Activated T-helper 17 cell treated with anti-CD3 and anti-CD28 coated beads, Interleukin-2, amount 50 U/mL, for 72 hours (primary cell): ENCODE data around the gene RUFY4. TPM values are rescaled to one million over a fixed set of nuclear protein-coding genes. Genes with fewer than 3 reads are reported as not detected.
A peak's percentile ranks its signal among the peaks of the same experiment; 100 is the strongest.

Source experiments
- ATAC-seq: fragments of 150-1000 bp; cut with Tn5 transposase; replicated peaks from 2 replicates; pipeline ENCODE4 v1.10.0; 2021; ENCODE audit warnings: mild to moderate bottlenecking, moderate library complexity
- H3K27ac Mint-ChIP-seq: one replicate; pipeline ENCODE4 v1.8.0; 2022; ENCODE audit warnings: mixed read lengths
- H3K27me3 Mint-ChIP-seq: one replicate; pipeline ENCODE4 v1.8.0; 2022; ENCODE audit warnings: mixed read lengths
- H3K36me3 Mint-ChIP-seq: one replicate; pipeline ENCODE4 v1.8.0; 2022; ENCODE audit warnings: low read depth, mild to moderate bottlenecking, mixed read lengths
- H3K4me1 Mint-ChIP-seq: one replicate; pipeline ENCODE4 v1.8.0; 2022; ENCODE audit warnings: mixed read lengths
- H3K4me3 Mint-ChIP-seq: one replicate; pipeline ENCODE4 v1.8.0; 2022; ENCODE audit warnings: mild to moderate bottlenecking, mixed read lengths
- H3K9me3 Mint-ChIP-seq: one replicate; pipeline ENCODE4 v1.8.0; 2022; ENCODE audit warnings: mixed read lengths
- total RNA-seq, 2 donors: library from RNA; stranded (reverse); gene quantifications; one replicate each; pipeline ENCODE4 v1.2.3, GENCODE V29; 2022

Gene RUFY4
- total RNA-seq, 2 donors from 2014 or later = 0.19 to 2.4 TPM

GRCh38 chr2:218125095-218125494, 56.0 kb downstream of the RUFY4 start:
- peak overlapping the region; percentile 8 for H3K4me3 Mint-ChIP-seq
- H3K9me3 Mint-ChIP-seq = peaks cover 4% of the 10 kb centered on the region
- no peak overlapping the region for H3K27ac Mint-ChIP-seq
- no peaks in the 10 kb centered on the region for H3K36me3 Mint-ChIP-seq
- H3K4me1 Mint-ChIP-seq = peaks cover 3% of the 10 kb centered on the region
- peaks cover 23% of the 10 kb centered on the region for H3K27me3 Mint-ChIP-seq
- ATAC-seq = no peak

- H3K9me3 Mint-ChIP-seq = peaks cover 3% of the 10 kb centered on the region
- H3K36me3 Mint-ChIP-seq = no peaks in the 10 kb centered on the region
- H3K4me1 Mint-ChIP-seq = peaks cover 3% of the 10 kb centered on the region
- H3K4me3 Mint-ChIP-seq = peak within 1 kb of the TSS; percentile 8
- peaks cover 20% of the 10 kb centered on the region for H3K27me3 Mint-ChIP-seq
- H3K27ac Mint-ChIP-seq = no peak within 1 kb of the TSS
- no peak for ATAC-seq
These were observed 56.6 kb downstream of the RUFY4 start, which contains the start of gene CXCR2 for GRCh38 chr2:218125626-218126080. TSS of gene CXCR2 (plus strand) at chr2:218126028. CDS start at chr2:218134802, 8,774 bp downstream.

- Mint-ChIP-seq H3K9me3 (no peaks in the 10 kb centered on the region), H3K27ac (no peak overlapping the region), H3K4me1 (peaks cover 3% of the 10 kb centered on the region), H3K36me3 (no peaks in the 10 kb centered on the region), H3K4me3 (no peak overlapping the region), H3K27me3 (peaks cover 20% of the 10 kb centered on the region)
- ATAC-seq = no peak
These were observed 58.9 kb downstream of the RUFY4 start for GRCh38 chr2:218127929-218128455.

GRCh38 chr2:218128781-218129457, 59.9 kb downstream of the RUFY4 start:
- H3K27ac Mint-ChIP-seq = no peak overlapping the region
- peaks cover 3% of the 10 kb centered on the region for H3K4me1 Mint-ChIP-seq
- H3K4me3 Mint-ChIP-seq = no peak overlapping the region
- no peaks in the 10 kb centered on the region for H3K36me3 Mint-ChIP-seq
- H3K9me3 Mint-ChIP-seq = no peaks in the 10 kb centered on the region
- no peak for ATAC-seq
- peaks cover 20% of the 10 kb centered on the region for H3K27me3 Mint-ChIP-seq

GRCh38 chr2:218129458-218130135, 60.5 kb downstream of the RUFY4 start:
- peaks cover 20% of the 10 kb centered on the region for H3K27me3 Mint-ChIP-seq
- H3K36me3 Mint-ChIP-seq = no peaks in the 10 kb centered on the region
- no peak for ATAC-seq
- H3K27ac Mint-ChIP-seq = no peak overlapping the region
- H3K9me3 Mint-ChIP-seq = no peaks in the 10 kb centered on the region
- peaks cover 3% of the 10 kb centered on the region for H3K4me1 Mint-ChIP-seq
- no peak overlapping the region for H3K4me3 Mint-ChIP-seq

- ATAC-seq = no peak
- H3K27ac Mint-ChIP-seq = no peak overlapping the region
- peaks cover 2% of the 10 kb centered on the region for H3K4me1 Mint-ChIP-seq
- H3K36me3 Mint-ChIP-seq = no peaks in the 10 kb centered on the region
- no peak overlapping the region for H3K4me3 Mint-ChIP-seq
- H3K27me3 Mint-ChIP-seq = peaks cover 17% of the 10 kb centered on the region
- H3K9me3 Mint-ChIP-seq = no peaks in the 10 kb centered on the region
These were observed 61.3 kb downstream of the RUFY4 start for GRCh38 chr2:218130377-218130776.

- H3K27ac Mint-ChIP-seq = no peak overlapping the region
These were observed 61.8 kb downstream of the RUFY4 start for GRCh38 chr2:218130822-218131221.

GRCh38 chr2:218137514-218137913, 68.5 kb downstream of the RUFY4 start:
- Mint-ChIP-seq H3K4me1 (no peaks in the 10 kb centered on the region), H3K9me3 (peaks cover 3% of the 10 kb centered on the region), H3K4me3 (no peak overlapping the region), H3K36me3 (no peaks in the 10 kb centered on the region), H3K27ac (no peak overlapping the region), H3K27me3 (peaks cover 37% of the 10 kb centered on the region)
- ATAC-seq = no peak

More at GRCh38 chr2:218130822-218131221, 61.8 kb downstream of the RUFY4 start:
- Mint-ChIP-seq H3K4me3 (no peak overlapping the region), H3K4me1 (no peaks in the 10 kb centered on the region), H3K27me3 (peaks cover 17% of the 10 kb centered on the region), H3K36me3 (no peaks in the 10 kb centered on the region), H3K9me3 (no peaks in the 10 kb centered on the region)
- ATAC-seq = no peak

- no peak overlapping the region for H3K4me3 Mint-ChIP-seq
- no peaks in the 10 kb centered on the region for H3K4me1 Mint-ChIP-seq
- ATAC-seq = no peak
- H3K36me3 Mint-ChIP-seq = no peaks in the 10 kb centered on the region
- H3K27me3 Mint-ChIP-seq = peaks cover 37% of the 10 kb centered on the region
- H3K9me3 Mint-ChIP-seq = peaks cover 3% of the 10 kb centered on the region
- H3K27ac Mint-ChIP-seq = no peak overlapping the region
These were observed 69.0 kb downstream of the RUFY4 start for GRCh38 chr2:218138047-218138446.

Other genes starting within 250 kb of the RUFY4 start
- 10 to 100 TPM in 1 of 2 donors, 1 to 10 TPM in 1; 4.4 to 44.9 TPM for gene TNS1, start 66.3 kb upstream of the RUFY4 start, total RNA-seq
- gene CXCR2, start 56.8 kb downstream of the RUFY4 start, total RNA-seq = under 1 TPM in 1 of 2 donors, not detected in 1; 0.48 TPM
- gene CXCR1, start 97.7 kb downstream of the RUFY4 start, total RNA-seq = not detected
- 100 to 1,000 TPM; 679 to 681 TPM for gene ARPC2, start 147.9 kb downstream of the RUFY4 start, total RNA-seq
- 1 to 10 TPM; 1.3 to 1.4 TPM for gene GPBAR1, start 191.8 kb downstream of the RUFY4 start, total RNA-seq
- 10 to 100 TPM; 60.0 to 77.5 TPM for gene AAMP, start 200.9 kb downstream of the RUFY4 start, total RNA-seq
- 10 to 100 TPM; 21.1 to 30.9 TPM for gene PNKD, start 201.3 kb downstream of the RUFY4 start, total RNA-seq
- 10 to 100 TPM; 50.9 to 62.0 TPM for gene TMBIM1, start 223.2 kb downstream of the RUFY4 start, total RNA-seq